ENCODE data around the gene SEC61A2. TPM values are rescaled to one million over a fixed set of nuclear protein-coding genes. Genes with fewer than 3 reads are reported as not detected.

Gene SEC61A2
- polyA plus RNA-seq, 1 experiment = 6.8 TPM

- Histone ChIP-seq H3K36me3 (ENCODE audit: control insufficient read depth, insufficient read depth, low read length) (peaks cover 13% of the 10 kb centered on the region), H3K27me3 (ENCODE audit: control insufficient read depth, insufficient read depth, low read length) (no peaks in the 10 kb centered on the region), H3K4me3 (ENCODE audit: low read depth, low read length) (no peak overlapping the region)
- CTCF ChIA-PET = interaction anchor here (1.5 to 1.9 kb wide), 2 partner anchors 10 to 13 kb away, joined by 5 to 7 read pairs; no protein-coding TSS in a partner anchor
- no peak for DNase-seq (ENCODE audit: low read depth)
- TF ChIP-seq, protein P1, sequence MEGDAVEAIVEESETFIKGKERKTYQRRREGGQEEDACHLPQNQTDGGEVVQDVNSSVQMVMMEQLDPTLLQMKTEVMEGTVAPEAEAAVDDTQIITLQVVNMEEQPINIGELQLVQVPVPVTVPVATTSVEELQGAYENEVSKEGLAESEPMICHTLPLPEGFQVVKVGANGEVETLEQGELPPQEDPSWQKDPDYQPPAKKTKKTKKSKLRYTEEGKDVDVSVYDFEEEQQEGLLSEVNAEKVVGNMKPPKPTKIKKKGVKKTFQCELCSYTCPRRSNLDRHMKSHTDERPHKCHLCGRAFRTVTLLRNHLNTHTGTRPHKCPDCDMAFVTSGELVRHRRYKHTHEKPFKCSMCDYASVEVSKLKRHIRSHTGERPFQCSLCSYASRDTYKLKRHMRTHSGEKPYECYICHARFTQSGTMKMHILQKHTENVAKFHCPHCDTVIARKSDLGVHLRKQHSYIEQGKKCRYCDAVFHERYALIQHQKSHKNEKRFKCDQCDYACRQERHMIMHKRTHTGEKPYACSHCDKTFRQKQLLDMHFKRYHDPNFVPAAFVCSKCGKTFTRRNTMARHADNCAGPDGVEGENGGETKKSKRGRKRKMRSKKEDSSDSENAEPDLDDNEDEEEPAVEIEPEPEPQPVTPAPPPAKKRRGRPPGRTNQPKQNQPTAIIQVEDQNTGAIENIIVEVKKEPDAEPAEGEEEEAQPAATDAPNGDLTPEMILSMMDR (IDR thresholded peaks at IDR 0.05; ENCODE audit: insufficient read depth, low read depth, low read length) = no peak
- POLR2A ChIA-PET = no interaction called here
Observed at GRCh38 chr10:12140038-12140437, 10.6 kb downstream of the SEC61A2 start.

- peaks cover 7% of the 10 kb centered on the region for H3K36me3 ChIP-seq (ENCODE audit: control insufficient read depth, insufficient read depth, low read length)
- ChIA-PET CTCF (no interaction called here), POLR2A (no interaction called here)
- TF ChIP-seq, protein P1 (IDR thresholded peaks at IDR 0.05; ENCODE audit: insufficient read depth, low read depth, low read length) = no peak
- H3K4me3 ChIP-seq (ENCODE audit: low read depth, low read length) = no peak overlapping the region
- no peak for DNase-seq (ENCODE audit: low read depth)
- H3K27me3 ChIP-seq (ENCODE audit: control insufficient read depth, insufficient read depth, low read length) = no peaks in the 10 kb centered on the region
Observed at GRCh38 chr10:12144538-12144937, 15.1 kb downstream of the SEC61A2 start.

GRCh38 chr10:12150163-12150562 lies 20.7 kb downstream of the SEC61A2 start:
- ChIA-PET POLR2A (no interaction called here), CTCF (interaction anchor here (1.2 kb wide), 1 partner anchor 20 kb away, joined by 3 read pairs; no protein-coding TSS in a partner anchor)
- DNase-seq (ENCODE audit: low read depth) = no peak
- TF ChIP-seq, protein P1 (IDR thresholded peaks at IDR 0.05; ENCODE audit: insufficient read depth, low read depth, low read length) = no peak
- Histone ChIP-seq H3K36me3 (ENCODE audit: control insufficient read depth, insufficient read depth, low read length) (no peaks in the 10 kb centered on the region; the same call in 1 of the 2 replicates), H3K27me3 (ENCODE audit: control insufficient read depth, insufficient read depth, low read length) (no peaks in the 10 kb centered on the region), H3K4me3 (ENCODE audit: low read depth, low read length) (no peak overlapping the region)

DNA sequence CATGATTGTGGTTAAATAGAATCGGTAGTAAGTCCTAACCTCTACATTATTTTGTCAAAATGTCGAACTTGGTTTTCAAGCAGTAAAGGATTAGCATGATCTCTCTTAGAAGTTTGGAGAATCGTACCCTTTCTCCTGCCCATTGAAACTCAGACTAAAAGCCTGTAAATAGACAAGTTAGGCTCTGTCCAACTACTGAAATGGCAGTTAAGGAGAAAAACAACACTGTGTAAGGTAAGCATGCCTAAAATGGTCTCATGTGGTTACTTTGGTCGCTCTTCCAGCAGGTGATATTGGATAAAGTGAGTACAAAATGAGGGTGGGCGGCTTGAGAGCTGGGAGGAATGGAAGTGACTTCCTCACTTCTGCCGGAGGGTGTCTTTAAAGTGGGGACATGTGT lies 25.0 kb downstream of the SEC61A2 start:
- no peaks in the 10 kb centered on the region for H3K27me3 ChIP-seq (ENCODE audit: control insufficient read depth, insufficient read depth, low read length)
- peaks cover 6% of the 10 kb centered on the region for H3K36me3 ChIP-seq (ENCODE audit: control insufficient read depth, insufficient read depth, low read length)
- TF ChIP-seq, protein P1 (IDR thresholded peaks at IDR 0.05; ENCODE audit: insufficient read depth, low read depth, low read length) = no peak
- no peak for DNase-seq (ENCODE audit: low read depth)
- ChIA-PET POLR2A (no interaction called here), CTCF (no interaction called here)
- H3K4me3 ChIP-seq (ENCODE audit: low read depth, low read length) = no peak overlapping the region

- TF ChIP-seq, protein P1 (IDR thresholded peaks at IDR 0.05; ENCODE audit: insufficient read depth, low read depth, low read length) = no peak
- no peak overlapping the region for H3K4me3 ChIP-seq (ENCODE audit: low read depth, low read length)
- H3K27me3 ChIP-seq (ENCODE audit: control insufficient read depth, insufficient read depth, low read length) = no peaks in the 10 kb centered on the region
- no peak for DNase-seq (ENCODE audit: low read depth)
- H3K36me3 ChIP-seq (ENCODE audit: control insufficient read depth, insufficient read depth, low read length) = peaks cover 6% of the 10 kb centered on the region
- ChIA-PET CTCF (interaction anchor here (0.9 kb wide), 1 partner anchor 13 kb away, joined by 3 read pairs; no protein-coding TSS in a partner anchor), POLR2A (no interaction called here)
Observed at GRCh38 chr10:12156367-12157123, 27.1 kb downstream of the SEC61A2 start.
